GM13976 (cell line): Measurements from ENCODE around the gene RNASEH2C.
A peak's percentile ranks its signal among the peaks of the same experiment; 100 is the strongest.
"Not testable (repeated sequence)": the region's sequence is repeated elsewhere in the genome, so short reads cannot be mapped to it uniquely, and the experiment has no call there.

ENCODE experiments used
- DNase-seq: peaks from one replicate; pipeline ENCODE4 v3.0.0; 2012; ENCODE audit warnings: low spot score
- in situ Hi-C: fragments of 300-500 bp; cut with MboI; formaldehyde crosslinking; loops from one replicate; pipeline ENCODE4 v1.12.0; 2022; ENCODE audit warnings: low sequenced_read_pairs, mixed read lengths, inconsistent platforms; ENCODE audit not compliant: unreplicated experiment
- TF ChIP-seq, protein P1 (sequence below): IDR thresholded peaks from 2 replicates; pipeline ENCODE4 v1.5.1; 2012; ENCODE audit warnings: borderline replicate concordance, mild to moderate bottlenecking; ENCODE audit not compliant: insufficient read depth; ENCODE audit errors: extremely low read depth, missing control alignments, control extremely low read depth

RNASEH2C gene

DNA sequence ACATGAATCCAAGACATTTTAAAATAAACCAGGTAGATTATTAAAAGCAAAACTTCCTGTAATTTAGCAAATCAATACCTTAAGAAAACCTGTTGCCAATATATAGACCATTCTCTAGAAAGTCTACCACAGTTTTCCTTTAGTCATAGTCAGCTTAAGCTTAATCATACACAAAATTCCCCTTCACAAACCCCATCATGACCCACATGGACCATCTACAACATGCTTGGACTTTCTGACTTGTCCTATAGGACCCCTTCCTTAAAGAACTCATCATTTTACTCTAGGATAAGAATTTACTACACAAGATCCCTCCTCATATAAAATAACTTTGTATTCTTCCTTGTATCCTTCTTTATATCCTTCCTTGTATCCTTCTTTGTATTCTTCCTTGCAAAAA lies 16.2 kb upstream of the RNASEH2C start:
- no peak for DNase-seq
- TF ChIP-seq, protein P1, sequence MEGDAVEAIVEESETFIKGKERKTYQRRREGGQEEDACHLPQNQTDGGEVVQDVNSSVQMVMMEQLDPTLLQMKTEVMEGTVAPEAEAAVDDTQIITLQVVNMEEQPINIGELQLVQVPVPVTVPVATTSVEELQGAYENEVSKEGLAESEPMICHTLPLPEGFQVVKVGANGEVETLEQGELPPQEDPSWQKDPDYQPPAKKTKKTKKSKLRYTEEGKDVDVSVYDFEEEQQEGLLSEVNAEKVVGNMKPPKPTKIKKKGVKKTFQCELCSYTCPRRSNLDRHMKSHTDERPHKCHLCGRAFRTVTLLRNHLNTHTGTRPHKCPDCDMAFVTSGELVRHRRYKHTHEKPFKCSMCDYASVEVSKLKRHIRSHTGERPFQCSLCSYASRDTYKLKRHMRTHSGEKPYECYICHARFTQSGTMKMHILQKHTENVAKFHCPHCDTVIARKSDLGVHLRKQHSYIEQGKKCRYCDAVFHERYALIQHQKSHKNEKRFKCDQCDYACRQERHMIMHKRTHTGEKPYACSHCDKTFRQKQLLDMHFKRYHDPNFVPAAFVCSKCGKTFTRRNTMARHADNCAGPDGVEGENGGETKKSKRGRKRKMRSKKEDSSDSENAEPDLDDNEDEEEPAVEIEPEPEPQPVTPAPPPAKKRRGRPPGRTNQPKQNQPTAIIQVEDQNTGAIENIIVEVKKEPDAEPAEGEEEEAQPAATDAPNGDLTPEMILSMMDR = no peak
- in situ Hi-C loops = no loop called here

DNA sequence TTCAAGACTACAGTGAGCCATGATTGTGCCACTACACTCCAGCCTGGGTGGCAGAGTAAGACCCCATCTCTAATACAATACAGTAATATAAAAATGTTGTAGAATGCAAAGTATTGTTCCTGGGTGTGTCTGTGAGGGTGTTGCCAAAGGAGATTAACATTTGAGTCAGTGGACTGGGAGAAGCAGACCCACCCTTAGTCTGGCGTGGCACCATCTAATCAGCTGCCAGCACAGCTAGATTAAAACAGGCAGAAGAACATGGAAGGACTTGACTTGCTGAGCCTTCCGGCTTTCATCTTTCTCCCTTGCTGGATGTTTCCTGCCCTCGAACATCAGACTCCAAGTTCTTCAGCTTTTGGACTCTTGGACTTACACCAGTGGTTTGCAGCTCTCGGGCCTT lies 14.5 kb upstream of the RNASEH2C start:
- in situ Hi-C loops = not testable (repeated sequence)

DNA sequence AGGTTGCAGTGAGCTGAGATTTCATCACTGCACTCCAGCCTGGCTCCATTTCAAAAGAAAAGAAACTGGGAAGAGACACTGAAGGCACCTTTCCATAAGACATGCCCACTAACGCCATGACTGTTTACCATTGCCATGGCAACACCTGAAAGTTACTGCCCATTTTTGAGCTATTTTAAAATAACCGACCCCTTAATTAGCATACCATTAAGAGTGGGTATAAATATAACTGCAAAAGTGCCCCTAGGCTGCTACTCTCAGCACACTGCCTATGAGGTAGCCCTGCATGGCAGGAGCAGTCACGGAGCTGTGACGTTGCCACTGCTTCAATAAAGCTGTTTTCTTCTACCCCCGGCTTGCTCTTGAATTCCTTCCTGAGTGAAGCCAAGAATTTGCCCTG lies 9.9 kb upstream of the RNASEH2C start:
- TF ChIP-seq, protein P1 = no peak
- DNase-seq = no peak
- in situ Hi-C loops = no loop called here

More for the DNA sequence above, 14.5 kb upstream of the RNASEH2C start:
- not testable (repeated sequence) for DNase-seq

DNA sequence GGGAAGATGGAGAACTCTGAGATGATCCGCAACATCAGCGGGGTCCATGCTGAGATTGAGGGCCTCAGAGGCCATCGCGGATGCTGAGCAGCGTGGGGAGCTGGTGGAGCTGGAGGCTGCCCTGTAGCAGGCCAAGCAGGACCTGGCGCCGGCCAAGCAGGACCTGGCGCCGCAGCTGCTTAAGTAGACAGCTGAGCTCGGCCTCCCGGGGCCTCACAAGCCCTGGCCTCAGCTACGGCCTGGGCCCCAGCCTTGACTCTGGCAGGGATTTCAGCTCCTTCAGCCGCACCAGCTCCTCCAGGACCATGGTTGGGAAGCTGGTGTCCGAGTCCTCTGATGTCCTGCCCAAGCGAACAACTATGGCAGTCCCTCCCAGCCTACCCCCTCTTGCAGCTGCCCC lies 7.3 kb upstream of the RNASEH2C start:
- no peak for DNase-seq
- TF ChIP-seq, protein P1 = no peak
- in situ Hi-C loops = no loop called here

DNA sequence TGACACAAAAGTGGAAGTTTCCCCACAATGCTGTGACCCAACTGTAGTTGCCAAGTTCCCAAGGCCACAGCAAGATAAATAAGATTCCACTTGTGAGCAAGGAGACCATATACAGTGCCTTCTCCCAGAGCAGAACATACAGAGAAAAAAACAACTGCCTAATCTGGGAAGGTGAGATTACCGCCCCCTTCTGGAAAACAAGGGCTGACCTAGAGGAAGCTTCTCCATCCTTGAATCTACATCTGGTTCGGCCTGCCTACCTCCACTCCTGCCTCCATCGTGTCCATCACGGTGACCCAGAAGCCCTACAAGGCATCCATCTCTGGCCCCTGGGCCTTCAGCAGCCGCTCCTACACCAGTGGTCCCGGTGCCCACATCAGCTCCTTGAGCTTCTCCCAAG lies 6.1 kb upstream of the RNASEH2C start:
- in situ Hi-C loops = no loop called here
- DNase-seq = no peak
- TF ChIP-seq, protein P1 = peak; percentile 3

DNA sequence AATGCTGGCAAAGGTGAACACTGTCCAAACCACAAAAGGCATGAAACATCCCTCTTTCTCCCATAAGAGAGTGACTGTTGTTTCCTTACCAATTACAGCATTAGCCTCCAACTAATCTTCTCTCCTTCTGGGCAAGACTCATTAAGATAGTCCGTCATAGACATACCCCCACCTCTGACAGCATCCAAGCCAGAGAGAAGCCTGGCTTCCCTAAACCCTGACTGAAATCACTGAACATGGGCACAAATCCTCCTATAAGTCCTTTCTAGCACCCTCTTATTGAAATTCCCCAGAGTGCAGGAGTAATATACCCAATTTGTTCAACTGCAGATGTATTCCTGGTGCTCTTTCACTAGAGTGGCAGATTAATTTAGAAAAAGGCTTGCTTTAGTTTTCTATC lies 1.7 kb upstream of the RNASEH2C start:
- DNase-seq = no peak
- in situ Hi-C loops = loop anchor here (25.0 kb wide), 1 partner anchor 265 kb away; no protein-coding TSS in a partner anchor
- TF ChIP-seq, protein P1 = no peak

DNA sequence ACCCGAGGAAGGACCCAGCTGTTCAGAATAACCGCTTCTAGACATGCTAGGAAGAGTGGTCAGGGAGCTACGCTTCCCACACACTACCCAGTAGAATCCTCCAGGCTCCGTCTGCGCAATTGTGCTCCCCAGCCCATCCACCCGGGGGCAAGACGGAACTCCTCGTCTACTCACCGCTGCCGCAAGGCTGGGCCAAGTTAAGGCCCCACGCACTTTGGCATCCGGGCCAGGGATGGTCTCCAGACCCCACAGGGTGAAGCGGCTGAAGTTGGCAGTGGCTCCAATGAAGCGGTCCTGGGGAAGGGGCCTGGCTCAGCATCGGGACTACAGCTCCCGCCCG lies 757 bp downstream of the RNASEH2C start:
- TF ChIP-seq, protein P1 = no peak
- DNase-seq = no peak
- in situ Hi-C loops = loop anchor here (25.0 kb wide), 1 partner anchor 267 kb away; no protein-coding TSS in a partner anchor
